Chondrocyte (in vitro differentiated cells): ENCODE data around the gene LTO1. TPM values are rescaled to one million over a fixed set of nuclear protein-coding genes. Genes with fewer than 3 reads are reported as not detected.

Experiments
- DNase-seq: peaks from one replicate; pipeline ENCODE4 v3.0.0; 2021; ENCODE audit warnings: mixed read lengths, low spot score
- H3K27ac Mint-ChIP-seq: one replicate; pipeline ENCODE4 v1.8.0; 2021; ENCODE audit warnings: mild to moderate bottlenecking, moderate library complexity, mixed read lengths; ENCODE audit not compliant: unreplicated experiment
- H3K27me3 Mint-ChIP-seq: 2 replicates; pipeline ENCODE4 v1.8.0; 2021; ENCODE audit warnings: low read depth, mixed read lengths
- H3K36me3 Mint-ChIP-seq: 2 replicates; pipeline ENCODE4 v1.8.0; 2021; ENCODE audit warnings: low read depth, mixed read lengths
- H3K4me1 Mint-ChIP-seq: 2 replicates; pipeline ENCODE4 v1.8.0; 2021; ENCODE audit warnings: low read depth, mild to moderate bottlenecking, mixed read lengths
- H3K4me3 Mint-ChIP-seq: one replicate; pipeline ENCODE4 v1.8.0; 2021; ENCODE audit warnings: mild to moderate bottlenecking, moderate library complexity, mixed read lengths; ENCODE audit not compliant: unreplicated experiment
- H3K9me3 Mint-ChIP-seq: 2 replicates; pipeline ENCODE4 v1.8.0; 2021; ENCODE audit warnings: low read depth, mixed read lengths
- total RNA-seq: library from RNA; stranded (reverse); gene quantifications from 3 replicates; pipeline ENCODE4 v1.2.1, GENCODE V29; 2021
- TF ChIP-seq, protein P1 (sequence below): fragments of 200-600 bp; sonication (generic); IDR thresholded peaks from 2 replicates; pipeline ENCODE4 v1.5.0; 2021; ENCODE audit warnings: antibody characterized with exemption, mild to moderate bottlenecking, moderate library complexity

The LTO1 gene
- total RNA-seq, 1 donor from 2014 or later: 16.2 TPM

DNA sequence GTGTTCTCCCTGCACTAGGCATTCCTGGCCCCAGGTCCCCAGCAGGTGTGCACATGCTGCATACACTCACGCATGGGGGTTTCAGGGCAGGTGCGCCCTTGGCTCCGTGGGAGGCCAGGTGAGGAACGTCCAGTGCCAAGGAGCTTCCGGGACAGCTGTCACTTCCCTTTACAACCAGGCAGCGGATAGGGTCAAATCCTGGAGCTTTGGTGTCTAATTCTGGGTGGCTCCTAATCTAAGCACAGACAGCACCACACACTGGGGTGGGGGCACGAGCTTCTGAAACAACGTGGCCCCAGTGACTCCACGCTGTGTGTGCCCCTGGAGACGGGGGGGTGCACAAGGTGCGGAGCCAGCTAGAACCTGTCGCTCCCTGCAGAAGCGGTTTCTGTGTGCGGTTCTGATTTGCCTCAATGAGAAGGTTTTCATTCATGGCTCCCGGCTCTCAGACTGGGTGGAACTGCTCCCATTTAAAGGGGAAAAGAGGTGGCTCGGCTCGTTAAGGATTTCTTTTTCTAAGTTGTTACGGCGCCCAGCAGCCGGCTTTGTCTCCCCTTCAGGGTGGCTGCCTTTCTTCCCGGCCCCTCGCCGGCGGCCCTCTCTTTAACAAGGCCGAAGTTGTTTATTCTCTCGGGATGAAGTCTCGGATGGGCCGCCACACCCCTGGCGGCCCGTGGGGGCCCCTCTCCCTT, 29.2 kb downstream of the LTO1 start:
- DNase-seq: no peak
- no peaks in the 10 kb centered on the region for H3K27me3 Mint-ChIP-seq
- H3K36me3 Mint-ChIP-seq: peaks cover 7% of the 10 kb centered on the region
- no peak overlapping the region for H3K27ac Mint-ChIP-seq
- H3K4me3 Mint-ChIP-seq: no peak overlapping the region
- H3K4me1 Mint-ChIP-seq: peaks cover 12% of the 10 kb centered on the region
- no peaks in the 10 kb centered on the region for H3K9me3 Mint-ChIP-seq
- TF ChIP-seq, protein P1, sequence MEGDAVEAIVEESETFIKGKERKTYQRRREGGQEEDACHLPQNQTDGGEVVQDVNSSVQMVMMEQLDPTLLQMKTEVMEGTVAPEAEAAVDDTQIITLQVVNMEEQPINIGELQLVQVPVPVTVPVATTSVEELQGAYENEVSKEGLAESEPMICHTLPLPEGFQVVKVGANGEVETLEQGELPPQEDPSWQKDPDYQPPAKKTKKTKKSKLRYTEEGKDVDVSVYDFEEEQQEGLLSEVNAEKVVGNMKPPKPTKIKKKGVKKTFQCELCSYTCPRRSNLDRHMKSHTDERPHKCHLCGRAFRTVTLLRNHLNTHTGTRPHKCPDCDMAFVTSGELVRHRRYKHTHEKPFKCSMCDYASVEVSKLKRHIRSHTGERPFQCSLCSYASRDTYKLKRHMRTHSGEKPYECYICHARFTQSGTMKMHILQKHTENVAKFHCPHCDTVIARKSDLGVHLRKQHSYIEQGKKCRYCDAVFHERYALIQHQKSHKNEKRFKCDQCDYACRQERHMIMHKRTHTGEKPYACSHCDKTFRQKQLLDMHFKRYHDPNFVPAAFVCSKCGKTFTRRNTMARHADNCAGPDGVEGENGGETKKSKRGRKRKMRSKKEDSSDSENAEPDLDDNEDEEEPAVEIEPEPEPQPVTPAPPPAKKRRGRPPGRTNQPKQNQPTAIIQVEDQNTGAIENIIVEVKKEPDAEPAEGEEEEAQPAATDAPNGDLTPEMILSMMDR: no peak

DNA sequence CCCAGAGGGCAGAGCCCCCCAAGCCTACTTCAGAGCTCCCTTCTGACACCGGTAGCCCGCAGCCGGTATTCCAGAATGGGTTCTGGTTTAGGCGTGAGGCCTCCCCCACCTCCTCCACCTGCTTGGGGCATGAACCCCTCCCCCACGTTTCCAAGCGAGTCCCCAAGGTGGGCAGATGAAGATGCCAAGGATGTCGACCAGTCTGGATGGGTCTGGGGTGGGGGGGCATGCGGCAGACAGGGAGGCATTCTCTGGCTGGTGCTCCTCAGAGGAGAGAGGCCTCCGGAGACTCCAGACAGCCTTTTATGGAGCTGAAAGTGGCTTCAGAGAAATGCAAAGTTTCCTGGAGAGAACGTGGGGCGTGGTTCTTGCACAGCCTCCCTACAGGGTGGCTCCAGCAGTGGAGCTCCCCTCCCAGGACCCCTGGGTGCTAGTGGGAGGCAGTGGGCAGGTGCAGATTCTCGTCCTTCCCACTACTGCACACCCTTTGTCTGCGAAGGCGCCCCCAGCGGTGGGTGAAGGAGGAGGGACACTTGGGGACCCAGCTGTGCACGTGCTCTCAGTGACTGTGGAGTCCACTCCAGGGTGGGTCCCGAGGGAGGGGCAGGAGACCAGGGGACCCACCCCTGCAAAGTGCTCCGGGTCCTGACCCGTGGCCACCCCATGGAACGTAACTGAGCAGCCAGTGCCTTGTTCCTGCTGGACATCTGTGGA, 30.0 kb downstream of the LTO1 start:
- H3K9me3 Mint-ChIP-seq: no peaks in the 10 kb centered on the region
- H3K4me3 Mint-ChIP-seq: no peak overlapping the region
- no peak for DNase-seq
- H3K27ac Mint-ChIP-seq: no peak overlapping the region
- peaks cover 7% of the 10 kb centered on the region for H3K36me3 Mint-ChIP-seq
- H3K4me1 Mint-ChIP-seq: peaks cover 18% of the 10 kb centered on the region
- TF ChIP-seq, protein P1: no peak
- H3K27me3 Mint-ChIP-seq: no peaks in the 10 kb centered on the region

DNA sequence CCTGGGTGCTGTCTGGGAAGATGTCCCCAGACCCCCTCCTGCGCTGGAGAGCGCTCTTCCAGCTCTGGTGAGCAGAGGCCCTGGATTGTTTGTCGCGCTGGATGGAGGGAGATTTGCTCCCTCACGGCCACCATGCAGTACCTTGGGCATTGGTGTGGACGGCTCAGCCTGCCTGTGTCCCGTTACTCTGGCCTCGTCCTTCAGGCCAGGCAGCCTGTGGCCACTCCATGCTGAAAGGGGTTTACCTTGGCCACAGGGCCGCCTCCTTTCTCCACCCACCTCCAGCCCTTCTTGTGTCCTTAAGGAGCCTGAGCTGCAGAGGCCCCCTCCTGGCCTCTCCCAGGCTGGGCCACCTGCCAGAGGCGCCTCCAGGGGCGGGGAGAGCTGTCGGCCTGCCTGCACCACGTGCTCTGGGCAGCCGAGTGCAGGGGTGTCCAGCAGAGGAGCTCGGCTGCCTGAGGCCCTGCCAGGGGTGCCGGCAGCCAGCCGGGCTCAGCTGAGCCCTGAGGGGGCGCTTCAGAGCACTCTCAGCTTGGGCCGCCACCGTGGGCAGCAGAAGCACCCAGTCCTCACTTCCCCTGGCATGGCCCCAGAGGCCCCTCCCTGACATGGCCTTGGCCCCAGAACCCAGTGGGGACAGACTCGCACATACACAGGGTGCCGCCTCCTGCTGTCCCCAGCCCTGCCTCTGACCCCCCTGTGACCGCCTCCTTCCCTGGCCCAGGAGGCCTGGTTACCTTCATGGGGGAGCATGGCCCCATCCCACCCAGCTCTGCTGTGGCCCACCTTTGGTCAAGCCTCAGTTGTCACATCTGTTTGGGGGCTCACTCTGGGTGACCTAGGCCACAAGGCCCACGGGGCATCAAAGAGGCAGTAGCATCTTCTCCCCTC, 30.8 kb downstream of the LTO1 start:
- H3K9me3 Mint-ChIP-seq: no peaks in the 10 kb centered on the region
- TF ChIP-seq, protein P1: peak; percentile 52
- H3K4me3 Mint-ChIP-seq: peak overlapping the region; percentile 61
- peak overlapping the region; percentile 17 for H3K27ac Mint-ChIP-seq
- peaks cover 4% of the 10 kb centered on the region for H3K36me3 Mint-ChIP-seq
- DNase-seq: no peak
- no peaks in the 10 kb centered on the region for H3K27me3 Mint-ChIP-seq
- H3K4me1 Mint-ChIP-seq: peaks cover 25% of the 10 kb centered on the region

DNA sequence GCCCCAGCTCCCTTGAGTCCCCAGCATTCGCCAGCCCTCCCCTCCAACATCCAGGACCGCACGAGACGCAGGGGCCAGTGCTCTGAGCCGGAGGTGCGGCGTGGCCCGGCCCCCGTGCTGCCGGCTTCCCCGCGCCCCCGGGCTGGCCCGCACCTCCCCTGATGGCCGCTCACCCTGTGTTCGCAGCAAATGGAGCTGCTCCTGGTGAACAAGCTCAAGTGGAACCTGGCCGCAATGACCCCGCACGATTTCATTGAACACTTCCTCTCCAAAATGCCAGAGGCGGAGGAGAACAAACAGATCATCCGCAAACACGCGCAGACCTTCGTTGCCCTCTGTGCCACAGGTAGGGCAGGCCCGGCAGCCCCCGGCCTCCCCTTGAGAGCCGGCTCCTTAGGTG, 31.5 kb downstream of the LTO1 start:
- Mint-ChIP-seq H3K4me3 (peak overlapping the region; percentile 61), H3K27me3 (no peaks in the 10 kb centered on the region), H3K4me1 (peaks cover 27% of the 10 kb centered on the region), H3K9me3 (no peaks in the 10 kb centered on the region), H3K36me3 (peaks cover 2% of the 10 kb centered on the region), H3K27ac (no peak overlapping the region)
- DNase-seq: no peak
- TF ChIP-seq, protein P1: peak; percentile 40
